WTC11 (cell line): Measurements from ENCODE around the gene TOR4A. TPM values are rescaled to one million over a fixed set of nuclear protein-coding genes. Genes with fewer than 3 reads are reported as not detected.

Experiments used
- ATAC-seq: fragments of 200-7000 bp; cut with Tn5 transposase; 2 replicates; pipeline ENCODE4 v1.10.0; 2021; ENCODE audit warnings: mild to moderate bottlenecking, moderate library complexity
- CTCF ChIA-PET: fragments of 300-600 bp; sonication (Branson Sonifier 250); formaldehyde crosslinking; loops from one replicate; lab custom pipeline; 2021; ENCODE audit warnings: antibody characterized with exemption; lab: Charles Lee
- POLR2A ChIA-PET: fragments of 350-600 bp; sonication (Branson Sonifier 250); formaldehyde crosslinking; loops from one replicate; lab custom pipeline; 2021; ENCODE audit warnings: antibody characterized with exemption; lab: Charles Lee
- DNase-seq: peaks from one replicate; pipeline ENCODE4 v3.0.0; 2021; ENCODE audit warnings: low spot score
- H3K27ac Mint-ChIP-seq: 2 replicates; pipeline ENCODE4 v1.8.0; 2021; ENCODE audit warnings: mixed read lengths
- H3K27me3 Mint-ChIP-seq: 2 replicates; pipeline ENCODE4 v1.8.0; 2021; ENCODE audit warnings: low read depth, mild to moderate bottlenecking, moderate library complexity, mixed read lengths
- H3K36me3 Mint-ChIP-seq: 2 replicates; pipeline ENCODE4 v1.8.0; 2021; ENCODE audit warnings: mixed read lengths
- H3K4me1 Mint-ChIP-seq: 2 replicates; pipeline ENCODE4 v1.8.0; 2022; ENCODE audit warnings: mixed read lengths
- H3K4me3 Mint-ChIP-seq: 2 replicates; pipeline ENCODE4 v1.8.0; 2021; ENCODE audit warnings: mild to moderate bottlenecking, moderate library complexity, mixed read lengths
- H3K9me3 Mint-ChIP-seq: 2 replicates; pipeline ENCODE4 v1.8.0; 2021; ENCODE audit warnings: mixed read lengths
- ATF2 ChIP-seq: sonication (generic); formaldehyde crosslinking; IDR thresholded peaks from 2 replicates; pipeline ENCODE4 v1.8.1; 2022; ENCODE audit warnings: low read depth, missing genetic modification reagents, borderline replicate concordance
- ATF3 ChIP-seq: sonication (generic); formaldehyde crosslinking; conservative IDR thresholded peaks from 2 replicates; pipeline ENCODE4 v1.8.1; 2022; ENCODE audit warnings: mild to moderate bottlenecking, missing genetic modification reagents
- CREB1 ChIP-seq: sonication (generic); formaldehyde crosslinking; IDR thresholded peaks from 2 replicates; pipeline ENCODE4 v1.8.0; 2023; ENCODE audit warnings: mild to moderate bottlenecking, missing genetic modification reagents
- FOXK1 ChIP-seq: sonication (generic); formaldehyde crosslinking; IDR thresholded peaks from 2 replicates; pipeline ENCODE4 v1.8.0; 2022; ENCODE audit warnings: mild to moderate bottlenecking, moderate library complexity, missing genetic modification reagents
- GRHL2 ChIP-seq: fragments of 250-450 bp; sonication (Bioruptor Pico); IDR thresholded peaks from 2 replicates; pipeline ENCODE4 v1.8.0; 2022; ENCODE audit warnings: mild to moderate bottlenecking, moderate library complexity; ENCODE audit not compliant: insufficient replicate concordance, severe bottlenecking
- MXD4 ChIP-seq: fragments of 250-450 bp; sonication (Bioruptor Pico); IDR thresholded peaks from 2 replicates; pipeline ENCODE4 v1.8.0; 2021; ENCODE audit warnings: mild to moderate bottlenecking, moderate library complexity, borderline replicate concordance
- NFATC4 ChIP-seq: fragments of 250-450 bp; sonication (Bioruptor Pico); IDR thresholded peaks from 2 replicates; pipeline ENCODE4 v1.9.0; 2021; ENCODE audit warnings: mild to moderate bottlenecking
- NR1H2 ChIP-seq: sonication (generic); formaldehyde crosslinking; IDR thresholded peaks from 2 replicates; pipeline ENCODE4 v1.9.0; 2021; ENCODE audit warnings: mild to moderate bottlenecking, moderate library complexity, missing genetic modification reagents
- PRDM15 ChIP-seq: sonication (generic); formaldehyde crosslinking; IDR thresholded peaks from 2 replicates; pipeline ENCODE4 v1.8.0; 2022; ENCODE audit warnings: missing genetic modification reagents
- PRRX2 ChIP-seq: fragments of 250-450 bp; sonication (Bioruptor Pico); IDR thresholded peaks from 2 replicates; pipeline ENCODE4 v1.8.0; 2021; ENCODE audit warnings: mild to moderate bottlenecking
- RELA ChIP-seq: sonication (generic); formaldehyde crosslinking; IDR thresholded peaks from 2 replicates; pipeline ENCODE4 v1.8.1; 2022; ENCODE audit warnings: missing genetic modification reagents, mild to moderate bottlenecking, borderline replicate concordance
- STAT6 ChIP-seq: sonication (generic); formaldehyde crosslinking; conservative IDR thresholded peaks from 2 replicates; pipeline ENCODE4 v1.8.1; 2023; ENCODE audit warnings: mild to moderate bottlenecking, low read depth, missing genetic modification reagents, moderate library complexity
- ZBTB21 ChIP-seq: sonication (generic); formaldehyde crosslinking; IDR thresholded peaks from 2 replicates; pipeline ENCODE4 v1.8.1; 2023; ENCODE audit warnings: mild to moderate bottlenecking, missing genetic modification reagents, borderline replicate concordance
- ZNF317 ChIP-seq: sonication (generic); formaldehyde crosslinking; IDR thresholded peaks from 2 replicates; pipeline ENCODE4 v1.8.1; 2023; ENCODE audit warnings: low read depth, mild to moderate bottlenecking, moderate library complexity, missing genetic modification reagents, borderline replicate concordance
- ZNF532 ChIP-seq: fragments of 250-450 bp; sonication (Bioruptor Pico); IDR thresholded peaks from 2 replicates; pipeline ENCODE4 v1.9.0; 2021; ENCODE audit warnings: mild to moderate bottlenecking, borderline replicate concordance
- total RNA-seq: library from RNA; stranded (reverse); gene quantifications from 3 replicates; pipeline ENCODE4 v1.2.3, GENCODE V29; 2021
- TF ChIP-seq, protein P1 (sequence below): sonication (generic); formaldehyde crosslinking; IDR thresholded peaks from 2 replicates; pipeline ENCODE4 v1.8.0; 2023; ENCODE audit warnings: mild to moderate bottlenecking, missing genetic modification reagents
- TF ChIP-seq, protein P2 (sequence below): sonication (generic); formaldehyde crosslinking; IDR thresholded peaks from 2 replicates; pipeline ENCODE4 v1.8.0; 2022; ENCODE audit warnings: mild to moderate bottlenecking, missing genetic modification reagents

The TOR4A gene
- total RNA-seq, 1 experiment from 2014 or later, result 7.3 TPM

DNA sequence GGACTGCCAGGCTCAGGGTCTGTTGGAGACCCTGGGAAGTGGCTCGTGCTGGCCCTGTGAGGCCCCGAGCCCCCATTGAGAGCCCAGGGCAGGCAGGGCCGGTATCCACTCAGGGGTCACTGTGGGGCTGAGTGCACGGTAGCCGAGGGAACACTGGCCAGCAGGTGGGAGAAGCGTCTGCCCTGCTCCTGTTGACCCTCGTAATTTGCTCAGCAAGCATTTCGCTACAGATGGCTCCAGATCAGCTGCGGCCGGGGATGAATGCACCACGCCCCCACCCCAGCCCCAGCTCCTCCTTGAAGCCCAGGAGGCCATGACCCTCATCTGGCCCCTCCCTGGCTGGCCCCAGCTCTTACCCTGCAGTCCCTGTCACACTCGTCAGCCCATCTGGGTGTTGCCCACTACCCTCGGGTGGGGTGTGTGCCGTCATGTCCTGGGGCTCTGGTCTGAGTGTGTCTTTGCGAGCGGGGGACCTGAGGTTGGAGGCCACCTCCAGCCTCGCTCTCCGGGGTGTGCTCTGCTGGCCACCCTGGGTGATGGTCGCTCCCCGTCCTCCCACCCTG is 30.6 kb downstream of the TOR4A start:
- no peak for DNase-seq
- Mint-ChIP-seq H3K9me3 (no peaks in the 10 kb centered on the region), H3K4me3 (no peak overlapping the region), H3K27ac (no peak overlapping the region), H3K36me3 (no peaks in the 10 kb centered on the region), H3K27me3 (peaks cover 10% of the 10 kb centered on the region), H3K4me1 (peaks cover 24% of the 10 kb centered on the region)
- POLR2A ChIA-PET, result interaction anchor here (1.7 kb wide), 1 partner anchor 13 kb away, joined by 6 read pairs; no protein-coding TSS in a partner anchor
- CTCF ChIA-PET, result interaction anchor here (0.7 to 8.6 kb wide), 7 partner anchors 9 to 262 kb away, joined by 3 to 172 read pairs (median 4); partner anchors contain the start of genes NOXA1, NPDC1 and TOR4A
- ATAC-seq, result no peak
- no peak for TF ChIP-seq FOXK1
- no peak for TF ChIP-seq ATF2 (CRISPR knock-in tag)
- TF ChIP-seq, protein P1, sequence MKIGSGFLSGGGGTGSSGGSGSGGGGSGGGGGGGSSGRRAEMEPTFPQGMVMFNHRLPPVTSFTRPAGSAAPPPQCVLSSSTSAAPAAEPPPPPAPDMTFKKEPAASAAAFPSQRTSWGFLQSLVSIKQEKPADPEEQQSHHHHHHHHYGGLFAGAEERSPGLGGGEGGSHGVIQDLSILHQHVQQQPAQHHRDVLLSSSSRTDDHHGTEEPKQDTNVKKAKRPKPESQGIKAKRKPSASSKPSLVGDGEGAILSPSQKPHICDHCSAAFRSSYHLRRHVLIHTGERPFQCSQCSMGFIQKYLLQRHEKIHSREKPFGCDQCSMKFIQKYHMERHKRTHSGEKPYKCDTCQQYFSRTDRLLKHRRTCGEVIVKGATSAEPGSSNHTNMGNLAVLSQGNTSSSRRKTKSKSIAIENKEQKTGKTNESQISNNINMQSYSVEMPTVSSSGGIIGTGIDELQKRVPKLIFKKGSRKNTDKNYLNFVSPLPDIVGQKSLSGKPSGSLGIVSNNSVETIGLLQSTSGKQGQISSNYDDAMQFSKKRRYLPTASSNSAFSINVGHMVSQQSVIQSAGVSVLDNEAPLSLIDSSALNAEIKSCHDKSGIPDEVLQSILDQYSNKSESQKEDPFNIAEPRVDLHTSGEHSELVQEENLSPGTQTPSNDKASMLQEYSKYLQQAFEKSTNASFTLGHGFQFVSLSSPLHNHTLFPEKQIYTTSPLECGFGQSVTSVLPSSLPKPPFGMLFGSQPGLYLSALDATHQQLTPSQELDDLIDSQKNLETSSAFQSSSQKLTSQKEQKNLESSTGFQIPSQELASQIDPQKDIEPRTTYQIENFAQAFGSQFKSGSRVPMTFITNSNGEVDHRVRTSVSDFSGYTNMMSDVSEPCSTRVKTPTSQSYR, result no peak
- no peak for TF ChIP-seq MXD4 (CRISPR knock-in tag)
- no peak for TF ChIP-seq RELA
- no peak for TF ChIP-seq ATF3 (CRISPR knock-in tag)
- TF ChIP-seq NR1H2 (CRISPR knock-in tag), result no peak
- TF ChIP-seq, protein P2, sequence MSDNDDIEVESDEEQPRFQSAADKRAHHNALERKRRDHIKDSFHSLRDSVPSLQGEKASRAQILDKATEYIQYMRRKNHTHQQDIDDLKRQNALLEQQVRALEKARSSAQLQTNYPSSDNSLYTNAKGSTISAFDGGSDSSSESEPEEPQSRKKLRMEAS (CRISPR knock-in tag), result no peak
- no peak for TF ChIP-seq GRHL2 (CRISPR knock-in tag)
- TF ChIP-seq PRRX2, result no peak
- TF ChIP-seq ZNF532, result no peak
- TF ChIP-seq ZBTB21 (CRISPR knock-in tag), result no peak
- TF ChIP-seq CREB1 (CRISPR knock-in tag), result no peak
- TF ChIP-seq ZNF317, result no peak
- no peak for TF ChIP-seq PRDM15 (CRISPR knock-in tag)
- no peak for TF ChIP-seq STAT6 (CRISPR knock-in tag)
- no peak for TF ChIP-seq NFATC4 (CRISPR knock-in tag)
